DOHH2 (cell line): ENCODE data around the gene KRTAP10-3.

Experiments
- EZH2phosphoT487 ChIP-seq: fragments of 200-600 bp; sonication (generic); IDR thresholded peaks from 2 replicates; pipeline ENCODE4 v1.6.1; 2017; ENCODE audit warnings: borderline replicate concordance, mild to moderate bottlenecking, antibody characterized with exemption, low read length, moderate library complexity, mixed read lengths
- TF ChIP-seq, protein P1 (sequence below): fragments of 200-600 bp; sonication (generic); IDR thresholded peaks from one replicate; pipeline ENCODE4 v1.5.1; 2014; ENCODE audit warnings: antibody characterized with exemption, mild to moderate bottlenecking, low read depth, low read length; ENCODE audit not compliant: poor library complexity, severe bottlenecking

DNA sequence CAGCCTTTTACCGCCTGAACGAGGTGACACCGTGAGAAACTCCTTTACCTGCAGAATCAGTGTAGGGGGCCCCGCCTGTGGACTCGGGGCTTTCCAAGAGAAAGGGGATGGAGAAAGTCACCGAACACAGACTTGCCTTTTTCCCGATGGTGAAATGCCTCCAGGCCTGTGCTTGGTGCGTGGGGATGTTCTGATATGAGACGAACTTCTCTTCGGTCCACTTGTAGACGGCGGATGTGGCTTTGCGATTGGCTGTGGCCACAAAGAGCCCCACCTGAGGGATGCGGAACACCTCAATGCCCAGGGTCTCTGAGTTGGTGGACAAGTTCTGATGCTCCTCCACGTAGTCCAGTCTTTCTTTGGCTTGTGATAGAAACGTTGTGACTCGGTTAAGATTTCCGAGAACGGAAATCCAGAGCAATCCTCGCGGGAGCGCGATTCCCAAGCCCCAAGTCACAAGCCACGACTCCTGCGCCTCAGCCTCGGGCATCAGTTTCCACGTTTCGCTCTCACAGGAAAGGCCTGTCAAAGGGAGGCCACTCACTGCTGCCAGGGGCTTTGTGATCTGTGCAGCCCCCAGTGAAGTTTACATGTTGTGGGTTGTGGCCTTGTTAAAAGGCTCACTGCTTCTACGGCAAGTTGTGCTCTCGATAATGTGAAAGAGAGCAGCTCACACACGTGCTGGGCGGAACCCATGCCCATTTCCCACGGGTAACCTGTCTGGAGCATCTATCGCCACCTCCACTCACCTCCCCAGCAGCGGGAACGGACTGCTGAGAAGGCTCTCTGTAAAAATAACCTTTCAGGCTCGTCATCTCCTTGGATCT lies 31.2 kb downstream of the KRTAP10-3 start:
- TF ChIP-seq, protein P1, sequence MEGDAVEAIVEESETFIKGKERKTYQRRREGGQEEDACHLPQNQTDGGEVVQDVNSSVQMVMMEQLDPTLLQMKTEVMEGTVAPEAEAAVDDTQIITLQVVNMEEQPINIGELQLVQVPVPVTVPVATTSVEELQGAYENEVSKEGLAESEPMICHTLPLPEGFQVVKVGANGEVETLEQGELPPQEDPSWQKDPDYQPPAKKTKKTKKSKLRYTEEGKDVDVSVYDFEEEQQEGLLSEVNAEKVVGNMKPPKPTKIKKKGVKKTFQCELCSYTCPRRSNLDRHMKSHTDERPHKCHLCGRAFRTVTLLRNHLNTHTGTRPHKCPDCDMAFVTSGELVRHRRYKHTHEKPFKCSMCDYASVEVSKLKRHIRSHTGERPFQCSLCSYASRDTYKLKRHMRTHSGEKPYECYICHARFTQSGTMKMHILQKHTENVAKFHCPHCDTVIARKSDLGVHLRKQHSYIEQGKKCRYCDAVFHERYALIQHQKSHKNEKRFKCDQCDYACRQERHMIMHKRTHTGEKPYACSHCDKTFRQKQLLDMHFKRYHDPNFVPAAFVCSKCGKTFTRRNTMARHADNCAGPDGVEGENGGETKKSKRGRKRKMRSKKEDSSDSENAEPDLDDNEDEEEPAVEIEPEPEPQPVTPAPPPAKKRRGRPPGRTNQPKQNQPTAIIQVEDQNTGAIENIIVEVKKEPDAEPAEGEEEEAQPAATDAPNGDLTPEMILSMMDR: no peak
- no peak for TF ChIP-seq EZH2phosphoT487
